ENCODE data around the gene PRDM5. TPM values are rescaled to one million over a fixed set of nuclear protein-coding genes. Genes with fewer than 3 reads are reported as not detected.

PRDM5 gene
- total and polyA plus RNA-seq, 7 experiments from 2014 or later = 0.15 to 1.1 (median 0.54) TPM; not detected in 2

GRCh38 chr4:120865985-120866384 is 56.5 kb downstream of the PRDM5 start:
- intact Hi-C loops (cut with micrococcal nuclease) = no loop called here
- H3K27me3 Mint-ChIP-seq = peaks cover 0 to 8% (median 4%) of the 10 kb centered on the region in 5 donors
- H3K9me3 Mint-ChIP-seq = no peaks in the 10 kb centered on the region
- Histone ChIP-seq H3K36me3 (ENCODE audit: control insufficient read depth in 2 of 3, insufficient read depth in 3 of 3, low read length in 3 of 3) (no peaks in the 10 kb centered on the region), H3K9me3 (ENCODE audit: control insufficient read depth in 2 of 3, low read length in 3 of 3) (no peaks in the 10 kb centered on the region), H3K4me1 (ENCODE audit: control insufficient read depth in 2 of 2, insufficient read depth in 2 of 2, low read length in 2 of 2) (no peaks in the 10 kb centered on the region), H3K27ac (ENCODE audit: low read depth, low read length) (no peak overlapping the region), H3K27me3 (ENCODE audit: control insufficient read depth in 2 of 2, insufficient read depth in 2 of 2, low read length in 2 of 2) (no peaks in the 10 kb centered on the region), H3K4me3 (ENCODE audit: low read length) (no peak overlapping the region)
- POLR2A ChIA-PET = no interaction called here
- H3K4me3 Mint-ChIP-seq = no peak overlapping the region
- CTCF ChIA-PET = no interaction called here
- no peak overlapping the region for H3K27ac Mint-ChIP-seq
- ATAC-seq (no peak), DNase-seq (no peak)
- H3K36me3 Mint-ChIP-seq = no peaks in the 10 kb centered on the region
- peaks cover 0 to 3% (median 0%) of the 10 kb centered on the region in 7 donors for H3K4me1 Mint-ChIP-seq

- Histone ChIP-seq H3K36me3 (ENCODE audit: control insufficient read depth in 2 of 3, insufficient read depth in 3 of 3, low read length in 3 of 3) (no peaks in the 10 kb centered on the region), H3K27ac (ENCODE audit: low read depth, low read length) (no peak overlapping the region), H3K9me3 (ENCODE audit: control insufficient read depth in 2 of 3, low read length in 3 of 3) (no peaks in the 10 kb centered on the region), H3K27me3 (ENCODE audit: control insufficient read depth in 2 of 2, insufficient read depth in 2 of 2, low read length in 2 of 2) (no peaks in the 10 kb centered on the region), H3K4me3 (ENCODE audit: low read length) (no peak overlapping the region), H3K4me1 (ENCODE audit: control insufficient read depth in 2 of 2, insufficient read depth in 2 of 2, low read length in 2 of 2) (no peaks in the 10 kb centered on the region)
- DNase-seq = no peak
- intact Hi-C loops (cut with micrococcal nuclease) = no loop called here
- peaks cover 0 to 3% (median 0%) of the 10 kb centered on the region in 7 donors for H3K4me1 Mint-ChIP-seq
- H3K36me3 Mint-ChIP-seq = no peaks in the 10 kb centered on the region
- CTCF ChIA-PET = no interaction called here
- H3K4me3 Mint-ChIP-seq = no peak overlapping the region
- no peaks in the 10 kb centered on the region for H3K9me3 Mint-ChIP-seq
- POLR2A ChIA-PET = no interaction called here
- no peak overlapping the region for H3K27ac Mint-ChIP-seq
- ATAC-seq = no peak
- peaks cover 0 to 7% (median 4%) of the 10 kb centered on the region in 5 donors for H3K27me3 Mint-ChIP-seq
Measured at GRCh38 chr4:120864969-120865368, 57.6 kb downstream of the PRDM5 start.

- no peaks in the 10 kb centered on the region for H3K27me3 ChIP-seq (ENCODE audit: control insufficient read depth in 2 of 2, insufficient read depth in 2 of 2, low read length in 2 of 2)
- H3K4me3 Mint-ChIP-seq = no peak overlapping the region
- intact Hi-C loops (cut with micrococcal nuclease) = no loop called here
- H3K27me3 Mint-ChIP-seq = peaks cover 0 to 7% (median 0%) of the 10 kb centered on the region in 5 donors
- no peaks in the 10 kb centered on the region for H3K4me1 Mint-ChIP-seq
- no peak overlapping the region for H3K27ac Mint-ChIP-seq
- H3K9me3 ChIP-seq (ENCODE audit: control insufficient read depth in 2 of 3, low read length in 3 of 3) = no peaks in the 10 kb centered on the region
- CTCF ChIA-PET = no interaction called here
- no peaks in the 10 kb centered on the region for H3K36me3 ChIP-seq (ENCODE audit: control insufficient read depth in 2 of 3, insufficient read depth in 3 of 3, low read length in 3 of 3)
- no peaks in the 10 kb centered on the region for H3K4me1 ChIP-seq (ENCODE audit: control insufficient read depth in 2 of 2, insufficient read depth in 2 of 2, low read length in 2 of 2)
- H3K9me3 Mint-ChIP-seq = no peaks in the 10 kb centered on the region
- no peaks in the 10 kb centered on the region for H3K36me3 Mint-ChIP-seq
- ATAC-seq (no peak), DNase-seq (no peak)
- no peak overlapping the region for H3K4me3 ChIP-seq (ENCODE audit: low read length)
- H3K27ac ChIP-seq (ENCODE audit: low read depth, low read length) = no peak overlapping the region
- POLR2A ChIA-PET = no interaction called here
Measured at GRCh38 chr4:120862432-120862831, 60.1 kb downstream of the PRDM5 start.

GRCh38 chr4:120861852-120862251 is 60.7 kb downstream of the PRDM5 start:
- Mint-ChIP-seq H3K27ac (no peak overlapping the region), H3K36me3 (no peaks in the 10 kb centered on the region), H3K9me3 (no peaks in the 10 kb centered on the region), H3K4me3 (no peak overlapping the region), H3K27me3 (peaks cover 0 to 7% (median 0%) of the 10 kb centered on the region in 5 donors), H3K4me1 (no peaks in the 10 kb centered on the region)
- no peak for DNase-seq
- no peak for ATAC-seq
- no peak overlapping the region for H3K4me3 ChIP-seq (ENCODE audit: low read length)
- H3K4me1 ChIP-seq (ENCODE audit: control insufficient read depth in 2 of 2, insufficient read depth in 2 of 2, low read length in 2 of 2) = no peaks in the 10 kb centered on the region
- POLR2A ChIA-PET = interaction anchor here (0.6 kb wide), 1 partner anchor 125 kb away, joined by 3 read pairs; no protein-coding TSS in a partner anchor
- intact Hi-C loops (cut with micrococcal nuclease) = no loop called here
- CTCF ChIA-PET = no interaction called here
- no peaks in the 10 kb centered on the region for H3K36me3 ChIP-seq (ENCODE audit: control insufficient read depth in 2 of 3, insufficient read depth in 3 of 3, low read length in 3 of 3)
- no peaks in the 10 kb centered on the region for H3K27me3 ChIP-seq (ENCODE audit: control insufficient read depth in 2 of 2, insufficient read depth in 2 of 2, low read length in 2 of 2)
- H3K9me3 ChIP-seq (ENCODE audit: control insufficient read depth in 2 of 3, low read length in 3 of 3) = no peaks in the 10 kb centered on the region
- no peak overlapping the region for H3K27ac ChIP-seq (ENCODE audit: low read depth, low read length)

GRCh38 chr4:120858776-120859175 is 63.8 kb downstream of the PRDM5 start:
- no peaks in the 10 kb centered on the region for H3K36me3 Mint-ChIP-seq
- H3K27ac Mint-ChIP-seq = no peak overlapping the region
- ATAC-seq (no peak), DNase-seq (no peak)
- Histone ChIP-seq H3K27me3 (ENCODE audit: control insufficient read depth in 2 of 2, insufficient read depth in 2 of 2, low read length in 2 of 2) (no peaks in the 10 kb centered on the region), H3K4me1 (ENCODE audit: control insufficient read depth in 2 of 2, insufficient read depth in 2 of 2, low read length in 2 of 2) (no peaks in the 10 kb centered on the region), H3K36me3 (ENCODE audit: control insufficient read depth in 2 of 3, insufficient read depth in 3 of 3, low read length in 3 of 3) (no peaks in the 10 kb centered on the region), H3K4me3 (ENCODE audit: low read length) (no peak overlapping the region), H3K9me3 (ENCODE audit: control insufficient read depth in 2 of 3, low read length in 3 of 3) (no peaks in the 10 kb centered on the region), H3K27ac (ENCODE audit: low read depth, low read length) (no peak overlapping the region)
- no peak overlapping the region for H3K4me3 Mint-ChIP-seq
- H3K27me3 Mint-ChIP-seq = peaks cover 0 to 7% (median 0%) of the 10 kb centered on the region in 5 donors
- peaks cover 0 to 9% (median 0%) of the 10 kb centered on the region in 7 donors for H3K4me1 Mint-ChIP-seq
- no peaks in the 10 kb centered on the region for H3K9me3 Mint-ChIP-seq
- POLR2A ChIA-PET = no interaction called here
- CTCF ChIA-PET = no interaction called here
- intact Hi-C loops (cut with micrococcal nuclease) = no loop called here

- no peaks in the 10 kb centered on the region for H3K27me3 ChIP-seq (ENCODE audit: control insufficient read depth in 2 of 2, insufficient read depth in 2 of 2, low read length in 2 of 2)
- H3K36me3 ChIP-seq (ENCODE audit: control insufficient read depth in 2 of 3, insufficient read depth in 3 of 3, low read length in 3 of 3) = no peaks in the 10 kb centered on the region
- no peak for ATAC-seq
- ChIA-PET POLR2A (no interaction called here), CTCF (no interaction called here)
- DNase-seq = no peak
- intact Hi-C loops (cut with micrococcal nuclease) = no loop called here
- H3K27ac Mint-ChIP-seq = no peak overlapping the region
- no peaks in the 10 kb centered on the region for H3K4me1 ChIP-seq (ENCODE audit: control insufficient read depth in 2 of 2, insufficient read depth in 2 of 2, low read length in 2 of 2)
- peaks cover 0 to 9% (median 0%) of the 10 kb centered on the region in 7 donors for H3K4me1 Mint-ChIP-seq
- H3K27ac ChIP-seq (ENCODE audit: low read depth, low read length) = no peak overlapping the region
- H3K9me3 Mint-ChIP-seq = no peaks in the 10 kb centered on the region
- H3K4me3 ChIP-seq (ENCODE audit: low read length) = no peak overlapping the region
- peaks cover 0 to 7% (median 0%) of the 10 kb centered on the region in 5 donors for H3K27me3 Mint-ChIP-seq
- no peak overlapping the region for H3K4me3 Mint-ChIP-seq
- H3K36me3 Mint-ChIP-seq = no peaks in the 10 kb centered on the region
- H3K9me3 ChIP-seq (ENCODE audit: control insufficient read depth in 2 of 3, low read length in 3 of 3) = no peaks in the 10 kb centered on the region
Measured at GRCh38 chr4:120857312-120857711, 65.2 kb downstream of the PRDM5 start.

- no peak for ATAC-seq
- H3K4me3 ChIP-seq (ENCODE audit: low read length) = no peak overlapping the region
- no peak overlapping the region for H3K27ac ChIP-seq (ENCODE audit: low read depth, low read length)
- intact Hi-C loops (cut with micrococcal nuclease) = no loop called here
- Mint-ChIP-seq H3K27me3 (peaks cover 0 to 9% (median 0%) of the 10 kb centered on the region in 5 donors), H3K9me3 (no peaks in the 10 kb centered on the region), H3K36me3 (no peaks in the 10 kb centered on the region), H3K27ac (no peak overlapping the region), H3K4me3 (no peak overlapping the region), H3K4me1 (peaks cover 0 to 9% (median 0%) of the 10 kb centered on the region in 7 donors)
- no peaks in the 10 kb centered on the region for H3K4me1 ChIP-seq (ENCODE audit: control insufficient read depth in 2 of 2, insufficient read depth in 2 of 2, low read length in 2 of 2)
- H3K27me3 ChIP-seq (ENCODE audit: control insufficient read depth in 2 of 2, insufficient read depth in 2 of 2, low read length in 2 of 2) = no peaks in the 10 kb centered on the region
- no peaks in the 10 kb centered on the region for H3K36me3 ChIP-seq (ENCODE audit: control insufficient read depth in 2 of 3, insufficient read depth in 3 of 3, low read length in 3 of 3)
- ChIA-PET CTCF (no interaction called here), POLR2A (no interaction called here)
- no peaks in the 10 kb centered on the region for H3K9me3 ChIP-seq (ENCODE audit: control insufficient read depth in 2 of 3, low read length in 3 of 3)
- DNase-seq = no peak
Measured at GRCh38 chr4:120856294-120856693, 66.2 kb downstream of the PRDM5 start.

Measured in naive thymus-derived CD4-positive, alpha-beta T cell (primary cell).